GM18868 (cell line): ENCODE results near the gene UNC45A.

Source experiments
- ATAC-seq: cut with Tn5 transposase; IDR thresholded peaks from one replicate; pipeline ENCODE4 v1.9.1; 2021; ENCODE audit warnings: mild to moderate bottlenecking, moderate library complexity; ENCODE audit not compliant: unreplicated experiment

Gene UNC45A

GRCh38 chr15:90998737-90999136 lies 63.7 kb downstream of the UNC45A start:
- ATAC-seq, result no peak

- ATAC-seq, result no peak
Measured at GRCh38 chr15:91001209-91001608, 66.1 kb downstream of the UNC45A start.
